ENCODE measurements around the gene EIF1AD. TPM values are rescaled to one million over a fixed set of nuclear protein-coding genes. Genes with fewer than 3 reads are reported as not detected.

EIF1AD gene
- total RNA-seq, 1 experiment from 2014 or later, result 64.6 TPM

DNA sequence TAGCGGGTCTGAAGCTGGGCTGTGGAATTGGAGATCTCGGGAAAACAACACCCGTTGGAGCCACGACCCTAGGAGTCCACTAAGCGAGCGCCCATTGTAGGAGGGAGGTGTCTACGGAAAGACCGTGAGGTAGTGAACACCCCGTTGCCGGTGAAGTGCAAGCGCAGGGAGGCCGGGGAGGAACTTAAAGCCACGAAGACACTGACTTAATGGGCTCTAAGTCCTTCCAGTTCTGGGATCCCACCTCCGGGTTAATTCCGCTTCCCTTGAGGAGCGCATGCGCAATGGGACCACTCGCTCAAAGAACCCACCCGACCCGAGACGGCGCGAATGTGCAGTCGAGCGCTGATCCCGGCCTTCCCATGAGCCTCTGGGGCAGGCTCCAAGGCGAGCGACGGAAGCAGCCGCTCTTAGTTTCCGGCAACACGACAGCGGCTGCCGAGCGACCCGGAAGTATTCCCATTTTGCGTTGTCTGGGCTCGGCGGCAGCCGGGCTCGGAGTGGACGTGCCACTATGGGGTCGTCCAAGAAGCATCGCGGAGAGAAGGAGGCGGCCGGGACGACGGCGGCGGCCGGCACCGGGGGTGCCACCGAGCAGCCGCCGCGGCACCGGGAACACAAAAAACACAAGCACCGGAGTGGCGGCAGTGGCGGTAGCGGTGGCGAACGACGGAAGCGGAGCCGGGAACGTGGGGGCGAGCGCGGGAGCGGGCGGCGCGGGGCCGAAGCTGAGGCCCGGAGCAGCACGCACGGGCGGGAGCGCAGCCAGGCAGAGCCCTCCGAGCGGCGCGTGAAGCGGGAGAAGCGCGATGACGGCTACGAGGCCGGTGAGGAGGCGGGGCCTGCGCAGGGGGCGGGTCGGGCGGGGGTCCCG lies 40.5 kb downstream of the EIF1AD start, which contains the start of gene SART1:
SART1 (plus strand) TSS at position 468 of the 874 bp plus-strand sequence; CDS start at position 515, 47 bp downstream.
- peak within 1 kb of the TSS; percentile 99 for H3K27ac ChIP-seq (ENCODE audit: low read length)
- H3K9me3 ChIP-seq (ENCODE audit: control insufficient read depth, insufficient read depth, low read depth, low read length), result no peaks in the 10 kb centered on the region
- CTCF ChIA-PET, result no interaction called here
- BruUV-seq (replicated peaks), result TSS peak; percentile 99
- peak within 1 kb of the TSS; percentile 82 to 89 for H3K4me3 ChIP-seq (ENCODE audit: low read depth in 2 of 2, low read length in 2 of 2)
- ATAC-seq (peak; percentile 96), DNase-seq (ENCODE audit: low read depth, low spot score) (peak; percentile 93)
- peak; percentile 84 for TF ChIP-seq TCF7L2 (IDR thresholded peaks at IDR 0.05; ENCODE audit: low read depth, low read length)
- TF ChIP-seq, protein P1, sequence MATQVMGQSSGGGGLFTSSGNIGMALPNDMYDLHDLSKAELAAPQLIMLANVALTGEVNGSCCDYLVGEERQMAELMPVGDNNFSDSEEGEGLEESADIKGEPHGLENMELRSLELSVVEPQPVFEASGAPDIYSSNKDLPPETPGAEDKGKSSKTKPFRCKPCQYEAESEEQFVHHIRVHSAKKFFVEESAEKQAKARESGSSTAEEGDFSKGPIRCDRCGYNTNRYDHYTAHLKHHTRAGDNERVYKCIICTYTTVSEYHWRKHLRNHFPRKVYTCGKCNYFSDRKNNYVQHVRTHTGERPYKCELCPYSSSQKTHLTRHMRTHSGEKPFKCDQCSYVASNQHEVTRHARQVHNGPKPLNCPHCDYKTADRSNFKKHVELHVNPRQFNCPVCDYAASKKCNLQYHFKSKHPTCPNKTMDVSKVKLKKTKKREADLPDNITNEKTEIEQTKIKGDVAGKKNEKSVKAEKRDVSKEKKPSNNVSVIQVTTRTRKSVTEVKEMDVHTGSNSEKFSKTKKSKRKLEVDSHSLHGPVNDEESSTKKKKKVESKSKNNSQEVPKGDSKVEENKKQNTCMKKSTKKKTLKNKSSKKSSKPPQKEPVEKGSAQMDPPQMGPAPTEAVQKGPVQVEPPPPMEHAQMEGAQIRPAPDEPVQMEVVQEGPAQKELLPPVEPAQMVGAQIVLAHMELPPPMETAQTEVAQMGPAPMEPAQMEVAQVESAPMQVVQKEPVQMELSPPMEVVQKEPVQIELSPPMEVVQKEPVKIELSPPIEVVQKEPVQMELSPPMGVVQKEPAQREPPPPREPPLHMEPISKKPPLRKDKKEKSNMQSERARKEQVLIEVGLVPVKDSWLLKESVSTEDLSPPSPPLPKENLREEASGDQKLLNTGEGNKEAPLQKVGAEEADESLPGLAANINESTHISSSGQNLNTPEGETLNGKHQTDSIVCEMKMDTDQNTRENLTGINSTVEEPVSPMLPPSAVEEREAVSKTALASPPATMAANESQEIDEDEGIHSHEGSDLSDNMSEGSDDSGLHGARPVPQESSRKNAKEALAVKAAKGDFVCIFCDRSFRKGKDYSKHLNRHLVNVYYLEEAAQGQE (IDR thresholded peaks at IDR 0.05; ENCODE audit: insufficient read depth in 1 of 2, low read depth in 2 of 2, low read length in 1 of 2), result peak in 1 of 2 experiments; percentile 8; a peak in 1 of 4 replicates
- peak; percentile 98 for TF ChIP-seq POLR2AphosphoS5 (IDR thresholded peaks at IDR 0.05; ENCODE audit: low read depth, low read length)
- peak; percentile 97; the same call in 1 of the 2 replicates for TF ChIP-seq SIN3A (IDR thresholded peaks at IDR 0.05; ENCODE audit: borderline replicate concordance, insufficient read depth, low read depth, low read length)
- TF ChIP-seq, protein P2, sequence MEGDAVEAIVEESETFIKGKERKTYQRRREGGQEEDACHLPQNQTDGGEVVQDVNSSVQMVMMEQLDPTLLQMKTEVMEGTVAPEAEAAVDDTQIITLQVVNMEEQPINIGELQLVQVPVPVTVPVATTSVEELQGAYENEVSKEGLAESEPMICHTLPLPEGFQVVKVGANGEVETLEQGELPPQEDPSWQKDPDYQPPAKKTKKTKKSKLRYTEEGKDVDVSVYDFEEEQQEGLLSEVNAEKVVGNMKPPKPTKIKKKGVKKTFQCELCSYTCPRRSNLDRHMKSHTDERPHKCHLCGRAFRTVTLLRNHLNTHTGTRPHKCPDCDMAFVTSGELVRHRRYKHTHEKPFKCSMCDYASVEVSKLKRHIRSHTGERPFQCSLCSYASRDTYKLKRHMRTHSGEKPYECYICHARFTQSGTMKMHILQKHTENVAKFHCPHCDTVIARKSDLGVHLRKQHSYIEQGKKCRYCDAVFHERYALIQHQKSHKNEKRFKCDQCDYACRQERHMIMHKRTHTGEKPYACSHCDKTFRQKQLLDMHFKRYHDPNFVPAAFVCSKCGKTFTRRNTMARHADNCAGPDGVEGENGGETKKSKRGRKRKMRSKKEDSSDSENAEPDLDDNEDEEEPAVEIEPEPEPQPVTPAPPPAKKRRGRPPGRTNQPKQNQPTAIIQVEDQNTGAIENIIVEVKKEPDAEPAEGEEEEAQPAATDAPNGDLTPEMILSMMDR (IDR thresholded peaks at IDR 0.05), result no peak
- H3K27me3 ChIP-seq (ENCODE audit: control insufficient read depth, insufficient read depth, low read length), result no peaks in the 10 kb centered on the region
- in situ Hi-C loops (cut with HindIII; ENCODE audit: low pct_unique_long_range_greater_than_20kb, low sequenced_read_pairs) (no loop called here), intact Hi-C loops (cut with micrococcal nuclease; ENCODE audit: unreplicated experiment) (no loop called here)
- POLR2A ChIA-PET, result interaction anchor here (1.0 kb wide), 1 partner anchor 63 kb away, joined by 3 read pairs; no protein-coding TSS in a partner anchor
- peaks cover 11% of the 10 kb centered on the region for H3K4me1 ChIP-seq (ENCODE audit: control insufficient read depth, insufficient read depth, low read length)
- peaks cover 5% of the 10 kb centered on the region; the same call in 1 of the 2 replicates for H3K36me3 ChIP-seq (ENCODE audit: control insufficient read depth, insufficient read depth, low read length)

DNA sequence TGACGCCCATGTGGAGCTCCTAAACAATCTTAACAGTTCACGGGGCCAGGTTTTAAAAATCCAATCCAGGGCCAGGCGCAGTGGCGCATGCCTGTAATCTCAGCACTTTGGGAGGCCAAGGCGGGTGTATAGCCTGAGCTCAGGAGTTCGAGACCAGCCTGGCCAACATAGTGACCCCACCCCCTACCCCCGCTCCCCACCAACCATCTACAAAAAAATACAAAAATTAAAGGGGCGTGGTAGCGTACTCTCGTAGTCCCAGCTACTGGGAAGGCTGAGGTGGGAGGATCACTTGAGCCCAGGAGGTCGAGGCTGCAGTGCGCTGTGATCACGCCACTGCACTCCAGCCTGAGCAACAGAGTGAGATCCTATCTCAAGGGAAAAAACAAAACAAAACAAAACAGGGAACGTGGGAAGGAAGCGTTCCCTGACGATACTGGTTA lies 41.1 kb downstream of the EIF1AD start:
- ATAC-seq (peak; percentile 26), DNase-seq (ENCODE audit: low read depth, low spot score) (no peak)
- no TSS peak for BruUV-seq (replicated peaks)
- in situ Hi-C loops (cut with HindIII; ENCODE audit: low pct_unique_long_range_greater_than_20kb, low sequenced_read_pairs), result no loop called here
- ChIA-PET POLR2A (interaction anchor here (1.0 kb wide), 1 partner anchor 63 kb away, joined by 3 read pairs; no protein-coding TSS in a partner anchor), CTCF (no interaction called here)
- TF ChIP-seq, protein P1 (IDR thresholded peaks at IDR 0.05; ENCODE audit: insufficient read depth in 1 of 2, low read depth in 2 of 2, low read length in 1 of 2), result no peak
- TF ChIP-seq POLR2AphosphoS5 (IDR thresholded peaks at IDR 0.05; ENCODE audit: low read depth, low read length) (no peak), SIN3A (IDR thresholded peaks at IDR 0.05; ENCODE audit: borderline replicate concordance, insufficient read depth, low read depth, low read length) (no peak), TCF7L2 (IDR thresholded peaks at IDR 0.05; ENCODE audit: low read depth, low read length) (no peak)
- TF ChIP-seq, protein P2 (IDR thresholded peaks at IDR 0.05), result no peak
- peaks cover 11% of the 10 kb centered on the region for H3K4me1 ChIP-seq (ENCODE audit: control insufficient read depth, insufficient read depth, low read length)
- peak overlapping the region; percentile 99 for H3K27ac ChIP-seq (ENCODE audit: low read length)
- peak overlapping the region; percentile 82 to 89 for H3K4me3 ChIP-seq (ENCODE audit: low read depth in 2 of 2, low read length in 2 of 2)
- intact Hi-C loops (cut with micrococcal nuclease; ENCODE audit: unreplicated experiment), result no loop called here
- H3K27me3 ChIP-seq (ENCODE audit: control insufficient read depth, insufficient read depth, low read length), result no peaks in the 10 kb centered on the region
- H3K9me3 ChIP-seq (ENCODE audit: control insufficient read depth, insufficient read depth, low read depth, low read length), result no peaks in the 10 kb centered on the region
- peaks cover 5% of the 10 kb centered on the region; the same call in 1 of the 2 replicates for H3K36me3 ChIP-seq (ENCODE audit: control insufficient read depth, insufficient read depth, low read length)
